ENCODE data around the gene TPRN. TPM values are rescaled to one million over a fixed set of nuclear protein-coding genes. Genes with fewer than 3 reads are reported as not detected.
A peak's percentile ranks its signal among the peaks of the same experiment; 100 is the strongest.
"Not testable (repeated sequence)": the region's sequence is repeated elsewhere in the genome, so short reads cannot be mapped to it uniquely, and the experiment has no call there.

Gene TPRN
- total RNA-seq, 1 donor from 2014 or later, result 16.0 TPM

DNA sequence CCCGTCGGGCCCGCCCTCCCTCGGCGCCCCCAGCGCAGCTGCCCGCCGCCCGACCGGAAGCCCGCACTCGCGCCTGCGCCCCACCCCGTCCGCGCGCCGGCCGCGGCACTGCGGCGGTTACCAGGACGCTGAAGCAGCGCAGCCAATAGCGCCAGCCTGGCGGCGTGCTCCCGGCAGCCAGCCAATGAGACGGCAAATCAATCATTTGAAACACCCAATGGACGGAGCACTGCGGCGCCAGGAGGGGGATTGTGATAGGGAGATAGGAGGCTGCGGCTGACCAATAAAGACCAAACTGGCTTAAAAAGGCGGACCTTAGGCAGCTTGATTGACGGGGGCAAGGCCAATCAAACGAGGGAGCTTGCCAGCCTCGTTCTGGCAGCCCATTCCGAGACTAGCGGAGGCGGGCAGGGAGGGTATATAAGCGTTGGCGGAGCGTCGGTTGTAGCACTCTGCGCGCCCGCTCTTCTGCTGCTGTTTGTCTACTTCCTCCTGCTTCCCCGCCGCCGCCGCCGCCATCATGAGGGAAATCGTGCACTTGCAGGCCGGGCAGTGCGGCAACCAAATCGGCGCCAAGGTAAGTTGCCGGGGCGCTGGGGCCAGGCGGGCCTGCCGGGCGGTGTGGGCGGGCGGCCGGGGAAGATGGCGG is 40.4 kb upstream of the TPRN start, which contains the start of gene TUBB4B:
Gene TUBB4B (plus strand): TSS at position 447 of the 649 bp plus-strand sequence. CDS start 74 bp downstream, at position 521.
- H4K20me1 ChIP-seq (ENCODE audit: insufficient read depth, low read length), result peaks cover 62% of the 10 kb centered on the region
- H2AFZ ChIP-seq (ENCODE audit: low read depth, low read length), result peak within 1 kb of the TSS; percentile 71
- peak within 1 kb of the TSS; percentile 88 for H3K9ac ChIP-seq (ENCODE audit: low read length)
- H3K9me3 ChIP-seq (ENCODE audit: insufficient read depth, low read depth, low read length), result no peaks in the 10 kb centered on the region
- H3K9me3 Mint-ChIP-seq (ENCODE audit: unreplicated experiment), result no peaks in the 10 kb centered on the region
- H3K4me3 ChIP-seq (ENCODE audit: insufficient read depth, low read depth, low read length), result peak within 1 kb of the TSS; percentile 82
- peak within 1 kb of the TSS; percentile 87 for H3K27ac ChIP-seq (ENCODE audit: low read depth, low read length)
- peaks cover 54% of the 10 kb centered on the region for H3K79me2 ChIP-seq (ENCODE audit: insufficient read depth, low read length)
- FAIRE-seq (peak; percentile 45), DNase-seq (ENCODE audit: low read depth) (peak; percentile 100)
- peaks cover 8% of the 10 kb centered on the region for H3K36me3 Mint-ChIP-seq (ENCODE audit: low read depth, unreplicated experiment)
- H3K27me3 ChIP-seq (ENCODE audit: insufficient read depth, low read length), result no peaks in the 10 kb centered on the region
- peaks cover 25% of the 10 kb centered on the region for H3K4me1 ChIP-seq (ENCODE audit: insufficient read depth, low read length)
- peak within 1 kb of the TSS; percentile 80 for H3K27ac Mint-ChIP-seq (ENCODE audit: unreplicated experiment)
- peaks cover 9% of the 10 kb centered on the region for H3K36me3 ChIP-seq (ENCODE audit: insufficient read depth, low read length)
- peak within 1 kb of the TSS; percentile 93 for H3K4me2 ChIP-seq (ENCODE audit: low read length)
- no peaks in the 10 kb centered on the region for H3K27me3 Mint-ChIP-seq (ENCODE audit: low read depth, unreplicated experiment)
- H3K4me3 Mint-ChIP-seq (ENCODE audit: unreplicated experiment), result peak within 1 kb of the TSS; percentile 94
- H3K4me1 Mint-ChIP-seq (ENCODE audit: low read depth, unreplicated experiment), result peaks cover 19% of the 10 kb centered on the region
- TF ChIP-seq EZH2 (IDR thresholded peaks at IDR 0.05; ENCODE audit: insufficient read depth, low read length), result no peak
- TF ChIP-seq, protein P1, sequence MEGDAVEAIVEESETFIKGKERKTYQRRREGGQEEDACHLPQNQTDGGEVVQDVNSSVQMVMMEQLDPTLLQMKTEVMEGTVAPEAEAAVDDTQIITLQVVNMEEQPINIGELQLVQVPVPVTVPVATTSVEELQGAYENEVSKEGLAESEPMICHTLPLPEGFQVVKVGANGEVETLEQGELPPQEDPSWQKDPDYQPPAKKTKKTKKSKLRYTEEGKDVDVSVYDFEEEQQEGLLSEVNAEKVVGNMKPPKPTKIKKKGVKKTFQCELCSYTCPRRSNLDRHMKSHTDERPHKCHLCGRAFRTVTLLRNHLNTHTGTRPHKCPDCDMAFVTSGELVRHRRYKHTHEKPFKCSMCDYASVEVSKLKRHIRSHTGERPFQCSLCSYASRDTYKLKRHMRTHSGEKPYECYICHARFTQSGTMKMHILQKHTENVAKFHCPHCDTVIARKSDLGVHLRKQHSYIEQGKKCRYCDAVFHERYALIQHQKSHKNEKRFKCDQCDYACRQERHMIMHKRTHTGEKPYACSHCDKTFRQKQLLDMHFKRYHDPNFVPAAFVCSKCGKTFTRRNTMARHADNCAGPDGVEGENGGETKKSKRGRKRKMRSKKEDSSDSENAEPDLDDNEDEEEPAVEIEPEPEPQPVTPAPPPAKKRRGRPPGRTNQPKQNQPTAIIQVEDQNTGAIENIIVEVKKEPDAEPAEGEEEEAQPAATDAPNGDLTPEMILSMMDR (IDR thresholded peaks at IDR 0.05; ENCODE audit: insufficient read depth, low read depth, low read length), result no peak

DNA sequence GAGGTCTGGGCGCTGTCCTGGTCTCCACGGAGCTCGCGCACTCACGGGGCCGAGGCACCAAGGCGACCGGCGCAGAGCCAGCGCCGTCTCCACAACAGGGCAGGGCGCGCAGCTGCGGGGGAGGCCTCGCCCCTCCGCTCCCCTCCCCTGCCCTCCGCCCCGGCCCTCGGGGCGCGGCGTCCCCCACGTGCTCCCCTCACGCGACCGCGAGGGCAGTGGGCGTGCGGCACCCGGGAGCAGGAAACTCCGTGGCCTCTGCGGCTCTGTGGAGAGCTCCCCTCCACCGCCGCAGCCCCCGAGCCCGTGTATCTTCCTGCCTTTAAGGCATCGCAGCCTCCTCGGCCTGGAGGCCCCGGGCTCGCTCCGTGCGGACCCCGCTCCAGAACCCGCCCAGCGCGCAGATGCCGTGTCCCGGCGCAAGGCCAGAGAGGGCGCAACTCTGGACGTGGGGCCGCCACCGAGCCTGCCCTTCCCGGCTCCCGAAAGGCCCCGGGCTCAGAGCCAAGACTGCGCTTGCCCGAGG is 39.8 kb upstream of the TPRN start:
- FAIRE-seq (no peak), DNase-seq (ENCODE audit: low read depth) (peak; percentile 52)
- H3K27me3 Mint-ChIP-seq (ENCODE audit: low read depth, unreplicated experiment), result no peaks in the 10 kb centered on the region
- peak overlapping the region; percentile 71 for H2AFZ ChIP-seq (ENCODE audit: low read depth, low read length)
- peak overlapping the region; percentile 80 for H3K4me3 ChIP-seq (ENCODE audit: insufficient read depth, low read depth, low read length)
- peaks cover 8% of the 10 kb centered on the region for H3K36me3 Mint-ChIP-seq (ENCODE audit: low read depth, unreplicated experiment)
- H3K4me2 ChIP-seq (ENCODE audit: low read length), result peak overlapping the region; percentile 93
- TF ChIP-seq, protein P1 (IDR thresholded peaks at IDR 0.05; ENCODE audit: insufficient read depth, low read depth, low read length), result no peak
- TF ChIP-seq EZH2 (IDR thresholded peaks at IDR 0.05; ENCODE audit: insufficient read depth, low read length), result no peak
- H3K4me1 ChIP-seq (ENCODE audit: insufficient read depth, low read length), result peaks cover 25% of the 10 kb centered on the region
- no peak overlapping the region for H3K27ac Mint-ChIP-seq (ENCODE audit: unreplicated experiment)
- peaks cover 19% of the 10 kb centered on the region for H3K4me1 Mint-ChIP-seq (ENCODE audit: low read depth, unreplicated experiment)
- H3K79me2 ChIP-seq (ENCODE audit: insufficient read depth, low read length), result peaks cover 54% of the 10 kb centered on the region
- H3K4me3 Mint-ChIP-seq (ENCODE audit: unreplicated experiment), result peak overlapping the region; percentile 84
- H3K36me3 ChIP-seq (ENCODE audit: insufficient read depth, low read length), result peaks cover 9% of the 10 kb centered on the region
- peak overlapping the region; percentile 85 for H3K9ac ChIP-seq (ENCODE audit: low read length)
- H4K20me1 ChIP-seq (ENCODE audit: insufficient read depth, low read length), result peaks cover 62% of the 10 kb centered on the region
- H3K27ac ChIP-seq (ENCODE audit: low read depth, low read length), result peak overlapping the region; percentile 87
- H3K9me3 ChIP-seq (ENCODE audit: insufficient read depth, low read depth, low read length), result no peaks in the 10 kb centered on the region
- no peaks in the 10 kb centered on the region for H3K9me3 Mint-ChIP-seq (ENCODE audit: unreplicated experiment)
- no peaks in the 10 kb centered on the region for H3K27me3 ChIP-seq (ENCODE audit: insufficient read depth, low read length)

DNA sequence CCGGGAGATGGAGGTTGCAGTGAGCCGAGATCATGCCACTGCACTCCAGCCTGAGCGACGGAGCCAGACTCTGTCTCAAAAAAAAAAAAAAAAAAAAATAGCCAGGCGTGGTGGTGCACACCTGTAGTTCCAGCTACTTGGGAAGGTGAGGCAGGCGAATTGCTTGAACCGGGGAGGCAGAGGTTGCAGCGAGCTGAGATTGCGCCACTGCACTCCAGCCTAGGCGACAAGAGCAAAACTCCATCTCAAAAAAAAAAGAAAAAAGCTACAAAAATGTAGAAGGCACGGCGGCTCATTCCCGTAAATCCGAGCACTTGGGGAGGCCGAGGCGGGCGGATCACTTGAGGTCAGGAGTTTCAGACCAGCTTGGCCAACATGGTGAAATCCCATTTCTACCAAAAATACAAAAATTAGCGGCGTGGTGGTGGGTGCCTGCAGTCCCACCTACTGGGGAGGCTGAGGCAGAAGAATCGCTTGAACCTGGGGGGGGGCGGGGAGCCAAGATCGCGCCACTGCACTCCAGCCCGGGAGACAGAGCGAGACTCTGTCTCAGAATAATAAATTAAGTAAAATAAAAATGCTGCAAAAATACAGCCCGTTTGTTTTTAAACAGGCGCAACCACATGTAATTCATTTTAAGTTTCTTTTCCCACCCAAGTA is 39.1 kb upstream of the TPRN start:
- H3K27ac ChIP-seq (ENCODE audit: low read depth, low read length), result peak overlapping the region; percentile 87
- H3K4me2 ChIP-seq (ENCODE audit: low read length), result peak overlapping the region; percentile 93
- not testable (repeated sequence) for FAIRE-seq; H3K27me3 Mint-ChIP-seq (ENCODE audit: low read depth, unreplicated experiment); DNase-seq (ENCODE audit: low read depth); H3K36me3 ChIP-seq (ENCODE audit: insufficient read depth, low read length); H3K36me3 Mint-ChIP-seq (ENCODE audit: low read depth, unreplicated experiment); H3K27me3 ChIP-seq (ENCODE audit: insufficient read depth, low read length); H3K9me3 Mint-ChIP-seq (ENCODE audit: unreplicated experiment); H3K9me3 ChIP-seq (ENCODE audit: insufficient read depth, low read depth, low read length)
- peak overlapping the region; percentile 80 for H3K4me3 ChIP-seq (ENCODE audit: insufficient read depth, low read depth, low read length)
- H3K9ac ChIP-seq (ENCODE audit: low read length), result peak overlapping the region; percentile 85
- H2AFZ ChIP-seq (ENCODE audit: low read depth, low read length), result peak overlapping the region; percentile 71
- peak overlapping the region; percentile 86 for H3K27ac Mint-ChIP-seq (ENCODE audit: unreplicated experiment)
- peaks cover 56% of the 10 kb centered on the region for H4K20me1 ChIP-seq (ENCODE audit: insufficient read depth, low read length)
- peaks cover 25% of the 10 kb centered on the region for H3K4me1 ChIP-seq (ENCODE audit: insufficient read depth, low read length)
- H3K4me1 Mint-ChIP-seq (ENCODE audit: low read depth, unreplicated experiment), result peaks cover 19% of the 10 kb centered on the region
- H3K79me2 ChIP-seq (ENCODE audit: insufficient read depth, low read length), result peaks cover 54% of the 10 kb centered on the region
- H3K4me3 Mint-ChIP-seq (ENCODE audit: unreplicated experiment), result peak overlapping the region; percentile 84
